ENCODE measurements around the gene SPOCD1. TPM values are rescaled to one million over a fixed set of nuclear protein-coding genes. Genes with fewer than 3 reads are reported as not detected.

Gene SPOCD1
- total RNA-seq, 1 donor from 2014 or later, result not detected

GRCh38 chr1:31815307-31815645 is 546 bp downstream of the SPOCD1 start:
- Histone ChIP-seq H3K9me3 (ENCODE audit: control insufficient read depth in 3 of 3, low read length in 3 of 3) (no peaks in the 10 kb centered on the region), H3K27me3 (ENCODE audit: control insufficient read depth in 3 of 3, insufficient read depth in 3 of 3, low read length in 3 of 3) (no peaks in the 10 kb centered on the region), H3K27ac (ENCODE audit: low read depth, low read length) (no peak overlapping the region), H3K4me1 (ENCODE audit: control insufficient read depth in 3 of 3, insufficient read depth in 3 of 3, low read length in 3 of 3) (no peaks in the 10 kb centered on the region), H3K9ac (ENCODE audit: low read depth in 1 of 3, low read length in 3 of 3) (no peak overlapping the region), H3K36me3 (ENCODE audit: control insufficient read depth in 3 of 3, insufficient read depth in 3 of 3, low read length in 3 of 3) (no peaks in the 10 kb centered on the region), H3K4me3 (ENCODE audit: low read length in 3 of 3) (no peak overlapping the region)

DNA sequence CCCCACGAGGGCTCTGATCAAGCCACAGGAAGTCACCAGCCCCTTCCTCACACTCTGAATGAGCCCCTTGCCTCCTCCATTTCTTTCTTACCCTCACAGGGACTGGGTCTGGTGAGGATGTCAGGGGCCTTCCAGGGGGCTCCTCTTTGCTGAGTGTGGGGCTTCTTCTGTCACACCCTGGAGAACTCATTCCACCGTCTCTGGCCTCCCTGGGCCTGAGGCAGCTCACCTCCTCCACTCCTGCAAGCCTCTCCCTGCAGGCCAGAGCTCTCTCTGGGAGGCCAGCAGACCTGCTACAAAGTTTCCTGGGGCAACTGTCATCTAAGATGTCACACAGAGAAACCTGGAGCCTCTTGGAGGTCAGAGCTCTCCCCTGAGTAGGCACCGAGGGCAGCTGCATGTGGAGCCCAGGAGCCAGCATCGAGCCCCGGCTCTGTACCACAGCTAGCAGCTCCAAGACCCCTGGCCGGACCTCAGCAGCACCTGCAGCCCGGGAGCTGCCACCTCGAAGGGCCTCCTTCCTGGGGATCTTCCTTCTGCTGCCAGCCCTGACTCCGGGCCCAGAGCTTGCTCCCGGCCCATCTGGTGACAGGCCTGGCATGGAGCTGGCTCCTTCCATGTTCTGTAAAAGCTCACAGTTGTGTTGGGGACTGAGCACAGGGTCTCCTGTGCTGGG is 1.1 kb downstream of the SPOCD1 start:
- H3K9ac ChIP-seq (ENCODE audit: low read depth in 1 of 3, low read length in 3 of 3), result no peak overlapping the region
- no peaks in the 10 kb centered on the region for H3K36me3 ChIP-seq (ENCODE audit: control insufficient read depth in 3 of 3, insufficient read depth in 3 of 3, low read length in 3 of 3)
- H3K9me3 ChIP-seq (ENCODE audit: control insufficient read depth in 3 of 3, low read length in 3 of 3), result no peaks in the 10 kb centered on the region
- no peaks in the 10 kb centered on the region for H3K27me3 ChIP-seq (ENCODE audit: control insufficient read depth in 3 of 3, insufficient read depth in 3 of 3, low read length in 3 of 3)
- no peak overlapping the region for H3K4me3 ChIP-seq (ENCODE audit: low read length in 3 of 3)
- no peaks in the 10 kb centered on the region for H3K4me1 ChIP-seq (ENCODE audit: control insufficient read depth in 3 of 3, insufficient read depth in 3 of 3, low read length in 3 of 3)
- H3K27ac ChIP-seq (ENCODE audit: low read depth, low read length), result no peak overlapping the region

- H3K9ac ChIP-seq (ENCODE audit: low read depth in 1 of 3, low read length in 3 of 3), result no peak overlapping the region
Observed at GRCh38 chr1:31814041-31814511, 1.7 kb downstream of the SPOCD1 start.

GRCh38 chr1:31812158-31812829 is 3.5 kb downstream of the SPOCD1 start:
- H3K36me3 ChIP-seq (ENCODE audit: control insufficient read depth in 3 of 3, insufficient read depth in 3 of 3, low read length in 3 of 3), result no peaks in the 10 kb centered on the region
- H3K9ac ChIP-seq (ENCODE audit: low read depth in 1 of 3, low read length in 3 of 3), result no peak overlapping the region
- H3K27me3 ChIP-seq (ENCODE audit: control insufficient read depth in 3 of 3, insufficient read depth in 3 of 3, low read length in 3 of 3), result no peaks in the 10 kb centered on the region
- H3K9me3 ChIP-seq (ENCODE audit: control insufficient read depth in 3 of 3, low read length in 3 of 3), result no peaks in the 10 kb centered on the region
- H3K27ac ChIP-seq (ENCODE audit: low read depth, low read length), result no peak overlapping the region
- H3K4me3 ChIP-seq (ENCODE audit: low read length in 3 of 3), result no peak overlapping the region
- H3K4me1 ChIP-seq (ENCODE audit: control insufficient read depth in 3 of 3, insufficient read depth in 3 of 3, low read length in 3 of 3), result no peaks in the 10 kb centered on the region

More at GRCh38 chr1:31814041-31814511, 1.7 kb downstream of the SPOCD1 start:
- Histone ChIP-seq H3K27me3 (ENCODE audit: control insufficient read depth in 3 of 3, insufficient read depth in 3 of 3, low read length in 3 of 3) (no peaks in the 10 kb centered on the region), H3K27ac (ENCODE audit: low read depth, low read length) (no peak overlapping the region), H3K4me3 (ENCODE audit: low read length in 3 of 3) (no peak overlapping the region), H3K9me3 (ENCODE audit: control insufficient read depth in 3 of 3, low read length in 3 of 3) (no peaks in the 10 kb centered on the region), H3K4me1 (ENCODE audit: control insufficient read depth in 3 of 3, insufficient read depth in 3 of 3, low read length in 3 of 3) (no peaks in the 10 kb centered on the region), H3K36me3 (ENCODE audit: control insufficient read depth in 3 of 3, insufficient read depth in 3 of 3, low read length in 3 of 3) (no peaks in the 10 kb centered on the region)

DNA sequence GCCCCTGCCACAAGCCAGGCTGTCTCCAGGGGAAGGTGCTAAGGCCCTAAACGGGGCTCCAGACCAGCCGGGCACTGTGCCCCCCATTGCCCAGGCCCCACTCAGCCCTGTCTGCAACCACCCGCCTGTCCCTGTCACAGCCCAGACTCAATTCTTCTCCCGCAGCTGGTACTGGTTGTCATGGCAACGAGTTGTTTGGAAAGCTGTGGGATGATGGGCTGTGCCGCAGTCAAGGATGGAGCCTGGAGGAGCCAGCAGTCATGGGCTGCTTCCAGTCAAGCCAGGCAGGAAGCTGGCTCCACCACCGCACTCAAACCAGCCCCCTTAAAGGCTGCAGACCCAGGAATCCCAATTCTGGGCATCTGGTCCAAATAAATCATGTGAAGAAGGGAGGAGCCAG is 4.2 kb downstream of the SPOCD1 start:
- H3K9me3 ChIP-seq (ENCODE audit: control insufficient read depth in 3 of 3, low read length in 3 of 3), result no peaks in the 10 kb centered on the region
- H3K27me3 ChIP-seq (ENCODE audit: control insufficient read depth in 3 of 3, insufficient read depth in 3 of 3, low read length in 3 of 3), result no peaks in the 10 kb centered on the region
- no peaks in the 10 kb centered on the region for H3K4me1 ChIP-seq (ENCODE audit: control insufficient read depth in 3 of 3, insufficient read depth in 3 of 3, low read length in 3 of 3)
- H3K27ac ChIP-seq (ENCODE audit: low read depth, low read length), result no peak overlapping the region
- no peak overlapping the region for H3K9ac ChIP-seq (ENCODE audit: low read depth in 1 of 3, low read length in 3 of 3)
- H3K36me3 ChIP-seq (ENCODE audit: control insufficient read depth in 3 of 3, insufficient read depth in 3 of 3, low read length in 3 of 3), result no peaks in the 10 kb centered on the region
- no peak overlapping the region for H3K4me3 ChIP-seq (ENCODE audit: low read length in 3 of 3)

- Histone ChIP-seq H3K27ac (ENCODE audit: low read depth, low read length) (no peak overlapping the region), H3K4me3 (ENCODE audit: low read length in 3 of 3) (no peak overlapping the region), H3K4me1 (ENCODE audit: control insufficient read depth in 3 of 3, insufficient read depth in 3 of 3, low read length in 3 of 3) (no peaks in the 10 kb centered on the region), H3K9me3 (ENCODE audit: control insufficient read depth in 3 of 3, low read length in 3 of 3) (no peaks in the 10 kb centered on the region), H3K9ac (ENCODE audit: low read depth in 1 of 3, low read length in 3 of 3) (no peak overlapping the region), H3K27me3 (ENCODE audit: control insufficient read depth in 3 of 3, insufficient read depth in 3 of 3, low read length in 3 of 3) (no peaks in the 10 kb centered on the region), H3K36me3 (ENCODE audit: control insufficient read depth in 3 of 3, insufficient read depth in 3 of 3, low read length in 3 of 3) (no peaks in the 10 kb centered on the region)
Observed at GRCh38 chr1:31809698-31810097, 6.1 kb downstream of the SPOCD1 start.

- Histone ChIP-seq H3K4me1 (ENCODE audit: control insufficient read depth in 3 of 3, insufficient read depth in 3 of 3, low read length in 3 of 3) (no peaks in the 10 kb centered on the region), H3K9me3 (ENCODE audit: control insufficient read depth in 3 of 3, low read length in 3 of 3) (no peaks in the 10 kb centered on the region), H3K27ac (ENCODE audit: low read depth, low read length) (no peak overlapping the region), H3K27me3 (ENCODE audit: control insufficient read depth in 3 of 3, insufficient read depth in 3 of 3, low read length in 3 of 3) (no peaks in the 10 kb centered on the region), H3K9ac (ENCODE audit: low read depth in 1 of 3, low read length in 3 of 3) (no peak overlapping the region), H3K36me3 (ENCODE audit: control insufficient read depth in 3 of 3, insufficient read depth in 3 of 3, low read length in 3 of 3) (no peaks in the 10 kb centered on the region), H3K4me3 (ENCODE audit: low read length in 3 of 3) (no peak overlapping the region)
Observed at GRCh38 chr1:31807273-31808048, 8.4 kb downstream of the SPOCD1 start.

DNA sequence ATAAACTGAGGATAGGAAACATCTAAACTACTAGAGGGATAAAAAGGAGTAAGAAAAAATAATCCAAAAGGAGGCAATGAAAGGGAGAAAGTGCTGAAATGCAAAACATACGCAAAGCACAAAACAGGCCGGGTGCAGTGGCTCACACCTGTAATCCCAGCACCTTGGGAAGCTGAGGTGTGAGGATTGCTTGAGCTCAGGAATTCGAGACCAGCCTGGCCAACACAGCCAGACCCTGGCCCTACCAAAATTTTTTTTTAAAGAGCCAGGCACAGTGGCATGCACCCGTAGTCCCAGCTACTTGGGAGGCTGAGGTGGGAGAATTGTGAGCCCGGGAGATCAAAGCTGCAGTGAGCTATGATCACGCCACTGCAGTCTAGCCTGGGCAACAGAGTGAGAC is 10.5 kb downstream of the SPOCD1 start:
- Histone ChIP-seq H3K4me3 (ENCODE audit: low read length in 3 of 3) (no peak overlapping the region), H3K9me3 (ENCODE audit: control insufficient read depth in 3 of 3, low read length in 3 of 3) (no peaks in the 10 kb centered on the region), H3K4me1 (ENCODE audit: control insufficient read depth in 3 of 3, insufficient read depth in 3 of 3, low read length in 3 of 3) (no peaks in the 10 kb centered on the region), H3K27me3 (ENCODE audit: control insufficient read depth in 3 of 3, insufficient read depth in 3 of 3, low read length in 3 of 3) (no peaks in the 10 kb centered on the region), H3K9ac (ENCODE audit: low read depth in 1 of 3, low read length in 3 of 3) (no peak overlapping the region), H3K27ac (ENCODE audit: low read depth, low read length) (no peak overlapping the region), H3K36me3 (ENCODE audit: control insufficient read depth in 3 of 3, insufficient read depth in 3 of 3, low read length in 3 of 3) (no peaks in the 10 kb centered on the region)

- no peaks in the 10 kb centered on the region for H3K9me3 ChIP-seq (ENCODE audit: control insufficient read depth in 3 of 3, low read length in 3 of 3)
- H3K4me3 ChIP-seq (ENCODE audit: low read length in 3 of 3), result no peak overlapping the region
- peaks cover 0 to 2% (median 0%) of the 10 kb centered on the region in 3 donors for H3K27me3 ChIP-seq (ENCODE audit: control insufficient read depth in 3 of 3, insufficient read depth in 3 of 3, low read length in 3 of 3)
- H3K4me1 ChIP-seq (ENCODE audit: control insufficient read depth in 3 of 3, insufficient read depth in 3 of 3, low read length in 3 of 3), result no peaks in the 10 kb centered on the region
- no peaks in the 10 kb centered on the region for H3K36me3 ChIP-seq (ENCODE audit: control insufficient read depth in 3 of 3, insufficient read depth in 3 of 3, low read length in 3 of 3)
- H3K9ac ChIP-seq (ENCODE audit: low read depth in 1 of 3, low read length in 3 of 3), result no peak overlapping the region
- no peak overlapping the region for H3K27ac ChIP-seq (ENCODE audit: low read depth, low read length)
Observed at GRCh38 chr1:31804098-31804497, 11.7 kb downstream of the SPOCD1 start.

- H3K9me3 ChIP-seq (ENCODE audit: control insufficient read depth in 3 of 3, low read length in 3 of 3), result no peaks in the 10 kb centered on the region
- no peak overlapping the region for H3K9ac ChIP-seq (ENCODE audit: low read depth in 1 of 3, low read length in 3 of 3)
Observed at GRCh38 chr1:31803610-31804009, 12.2 kb downstream of the SPOCD1 start.

More at GRCh38 chr1:31803610-31804009, 12.2 kb downstream of the SPOCD1 start:
- no peaks in the 10 kb centered on the region for H3K36me3 ChIP-seq (ENCODE audit: control insufficient read depth in 3 of 3, insufficient read depth in 3 of 3, low read length in 3 of 3)
- no peak overlapping the region for H3K27ac ChIP-seq (ENCODE audit: low read depth, low read length)
- H3K4me3 ChIP-seq (ENCODE audit: low read length in 3 of 3), result no peak overlapping the region
- peaks cover 0 to 6% (median 5%) of the 10 kb centered on the region in 3 donors for H3K27me3 ChIP-seq (ENCODE audit: control insufficient read depth in 3 of 3, insufficient read depth in 3 of 3, low read length in 3 of 3)
- no peaks in the 10 kb centered on the region for H3K4me1 ChIP-seq (ENCODE audit: control insufficient read depth in 3 of 3, insufficient read depth in 3 of 3, low read length in 3 of 3)

Measured in skeletal muscle tissue (tissue), 4 donors.